ENCODE measurements around the gene ACAA1. TPM values are rescaled to one million over a fixed set of nuclear protein-coding genes. Genes with fewer than 3 reads are reported as not detected.

The ACAA1 gene
- total and polyA plus RNA-seq, 10 donors, result 68.4 to 120 (median 82.5) TPM

GRCh38 chr3:38143511-38143910, 6.6 kb upstream of the ACAA1 start:
- WGBS, 5 donors, result 51 to 81% (median 73%) methylated on average over 3 of the region's 3 CpGs
- no peak for DNase-seq
- Histone ChIP-seq H3K4me3 (no peak overlapping the region), H3K36me3 (peaks cover 0 to 33% (median 28%) of the 10 kb centered on the region in 6 donors), H3K9me3 (peaks cover 5 to 25% (median 19%) of the 10 kb centered on the region in 8 donors), H3K27ac (peak overlapping the region in 1 of 8 donors; percentile 41), H3K27me3 (replicated peaks in 1 of 7) (no peaks in the 10 kb centered on the region), H3K4me1 (peaks cover 9 to 69% (median 34%) of the 10 kb centered on the region in 6 donors)
- intact Hi-C loops (cut with DNase I; ENCODE audit: low total_unique reads), result loop anchor here (10.0 kb wide), 1 partner anchor 101 kb away; no protein-coding TSS in a partner anchor
- TF ChIP-seq POLR2A (IDR thresholded peaks at IDR 0.05) (no peak), CTCF (IDR thresholded peaks at IDR 0.05 in 8 of 11, conservative IDR thresholded peaks at IDR 0.05 in 3 of 11) (no peak), POLR2AphosphoS5 (IDR thresholded peaks at IDR 0.05) (no peak)

- WGBS, 5 donors, result 85 to 100% (median 96%) methylated on average over 1 of the region's 1 CpG
- H3K4me3 ChIP-seq, result no peak overlapping the region
- intact Hi-C loops (cut with DNase I; ENCODE audit: low total_unique reads), result loop anchor here (10.0 kb wide), 1 partner anchor 102 kb away; no protein-coding TSS in a partner anchor
- DNase-seq, result no peak
- peaks cover 11 to 67% (median 33%) of the 10 kb centered on the region in 6 donors for H3K4me1 ChIP-seq
- H3K36me3 ChIP-seq, result peaks cover 0 to 33% (median 28%) of the 10 kb centered on the region in 6 donors
- H3K27me3 ChIP-seq (replicated peaks in 1 of 7), result no peaks in the 10 kb centered on the region
- peak overlapping the region in 1 of 8 donors; percentile 41 for H3K27ac ChIP-seq
- peaks cover 5 to 25% (median 19%) of the 10 kb centered on the region in 8 donors for H3K9me3 ChIP-seq
- TF ChIP-seq CTCF (IDR thresholded peaks at IDR 0.05 in 8 of 11, conservative IDR thresholded peaks at IDR 0.05 in 3 of 11), result no peak
Observed at GRCh38 chr3:38142959-38143358, 6.0 kb upstream of the ACAA1 start.

GRCh38 chr3:38141952-38142273, 5.0 kb upstream of the ACAA1 start:
- no peak for TF ChIP-seq POLR2AphosphoS5 (IDR thresholded peaks at IDR 0.05)
- TF ChIP-seq CTCF (IDR thresholded peaks at IDR 0.05 in 8 of 11, conservative IDR thresholded peaks at IDR 0.05 in 3 of 11), result no peak
- TF ChIP-seq POLR2A (IDR thresholded peaks at IDR 0.05), result no peak
- Histone ChIP-seq H3K36me3 (peaks cover 0 to 33% (median 28%) of the 10 kb centered on the region in 6 donors), H3K4me1 (peaks cover 15 to 64% (median 34%) of the 10 kb centered on the region in 6 donors), H3K27ac (peak overlapping the region in 2 of 8 donors; percentile 18 to 36), H3K9me3 (peaks cover 4 to 17% (median 13%) of the 10 kb centered on the region in 8 donors), H3K4me3 (no peak overlapping the region), H3K27me3 (replicated peaks in 1 of 7) (no peaks in the 10 kb centered on the region)
- no peak for DNase-seq
- 90 to 97% (median 91%) methylated on average over 2 of the region's 2 CpGs for whole genome bisulfite sequencing, 5 donors
- intact Hi-C loops (cut with DNase I; ENCODE audit: low total_unique reads), result loop anchor here (10.0 kb wide), 1 partner anchor 103 kb away; no protein-coding TSS in a partner anchor

DNA sequence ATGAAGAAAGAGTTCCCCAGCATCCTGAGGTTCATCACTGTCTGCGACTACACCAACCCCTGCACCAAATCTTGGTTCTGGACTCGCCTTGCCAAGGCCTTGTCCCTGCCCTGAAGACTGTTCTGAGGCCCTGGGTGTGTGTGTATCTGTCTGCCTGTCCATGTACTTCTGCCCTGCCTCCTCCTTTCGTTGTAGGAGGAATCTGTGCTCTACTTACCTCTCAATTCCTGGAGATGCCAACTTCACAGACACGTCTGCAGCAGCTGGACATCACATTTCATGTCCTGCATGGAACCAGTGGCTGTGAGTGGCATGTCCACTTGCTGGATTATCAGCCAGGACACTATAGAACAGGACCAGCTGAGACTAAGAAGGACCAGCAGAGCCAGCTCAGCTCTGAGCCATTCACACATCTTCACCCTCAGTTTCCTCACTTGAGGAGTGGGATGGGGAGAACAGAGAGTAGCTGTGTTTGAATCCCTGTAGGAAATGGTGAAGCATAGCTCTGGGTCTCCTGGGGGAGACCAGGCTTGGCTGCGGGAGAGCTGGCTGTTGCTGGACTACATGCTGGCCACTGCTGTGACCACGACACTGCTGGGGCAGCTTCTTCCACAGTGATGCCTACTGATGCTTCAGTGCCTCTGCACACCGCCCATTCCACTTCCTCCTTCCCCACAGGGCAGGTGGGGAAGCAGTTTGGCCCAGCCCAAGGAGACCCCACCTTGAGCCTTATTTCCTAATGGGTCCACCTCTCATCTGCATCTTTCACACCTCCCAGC, 4.4 kb upstream of the ACAA1 start:
- intact Hi-C loops (cut with DNase I; ENCODE audit: low total_unique reads), result loop anchor here (10.0 kb wide), 1 partner anchor 103 kb away; no protein-coding TSS in a partner anchor
- WGBS, 5 donors, result 85 to 94% (median 91%) methylated on average over 7 of the region's 7 CpGs
- peaks cover 15 to 66% (median 34%) of the 10 kb centered on the region in 6 donors for H3K4me1 ChIP-seq
- no peak for DNase-seq
- TF ChIP-seq POLR2A (IDR thresholded peaks at IDR 0.05) (no peak), CTCF (IDR thresholded peaks at IDR 0.05 in 8 of 11, conservative IDR thresholded peaks at IDR 0.05 in 3 of 11) (no peak), POLR2AphosphoS5 (IDR thresholded peaks at IDR 0.05) (no peak)
- H3K4me3 ChIP-seq, result peak overlapping the region in 1 of 8 donors; percentile 91
- peaks cover 0 to 33% (median 28%) of the 10 kb centered on the region in 6 donors for H3K36me3 ChIP-seq
- peaks cover 0 to 11% (median 7%) of the 10 kb centered on the region in 8 donors for H3K9me3 ChIP-seq
- H3K27ac ChIP-seq, result peak overlapping the region in 2 of 8 donors; percentile 18 to 36
- no peaks in the 10 kb centered on the region for H3K27me3 ChIP-seq (replicated peaks in 1 of 7)
